Stimulated activated CD8-positive, alpha-beta memory T cell treated with anti-CD3 and anti-CD28 coated beads, Interleukin-2, amount 100 ng/mL, for 48 hours (primary cell): ENCODE results near the gene SYT9.

Source experiments
- DNase-seq, 2 donors: peaks; one replicate each; pipeline ENCODE4 v3.0.0-alpha.2; 2020; ENCODE audit warnings: low read depth in 2 of 2

SYT9 gene

GRCh38 chr11:7423946-7424345, 172.2 kb downstream of the SYT9 start:
- DNase-seq: no peak

GRCh38 chr11:7427733-7428132, 176.0 kb downstream of the SYT9 start:
- no peak for DNase-seq

DNA sequence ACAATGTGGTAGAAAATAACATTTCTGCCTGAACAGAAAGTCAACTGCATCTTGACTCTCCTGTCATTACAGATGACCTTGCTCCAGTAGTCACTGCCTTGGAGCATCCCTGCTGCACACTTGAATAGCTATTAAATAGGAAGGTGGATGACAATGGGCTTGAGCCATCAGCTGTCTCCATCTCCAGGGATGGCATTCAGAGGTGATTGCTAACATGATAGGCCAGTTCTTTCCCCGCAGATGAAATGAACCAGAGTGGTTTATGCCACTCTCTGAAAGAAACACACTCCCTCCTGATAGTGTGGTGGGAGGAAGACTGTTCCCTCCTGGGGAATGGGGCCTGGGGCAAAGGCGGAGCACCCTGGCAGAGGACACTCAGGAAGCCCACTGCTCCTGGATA, 176.5 kb downstream of the SYT9 start:
- DNase-seq: no peak

DNA sequence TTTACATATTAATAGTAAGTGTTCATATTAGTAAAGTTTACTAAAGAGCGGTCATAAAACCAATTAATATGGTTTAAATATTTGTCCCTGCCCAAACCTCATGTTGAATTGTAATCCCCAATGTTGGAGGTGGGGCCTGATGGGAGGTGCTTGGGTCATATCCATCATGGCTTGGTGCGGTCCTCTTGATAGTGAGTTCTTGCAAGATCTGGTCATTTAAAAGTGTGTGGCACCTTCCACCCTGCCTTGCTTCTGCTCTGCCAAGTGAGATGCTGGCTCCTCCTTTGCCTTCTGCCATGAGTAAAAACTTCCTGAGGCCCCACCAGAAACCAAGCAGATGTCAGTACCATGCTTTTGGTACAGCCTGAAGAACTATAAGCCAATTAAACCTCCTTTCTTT, 178.8 kb downstream of the SYT9 start:
- DNase-seq: no peak

GRCh38 chr11:7435176-7435575, 183.5 kb downstream of the SYT9 start:
- no peak for DNase-seq

DNA sequence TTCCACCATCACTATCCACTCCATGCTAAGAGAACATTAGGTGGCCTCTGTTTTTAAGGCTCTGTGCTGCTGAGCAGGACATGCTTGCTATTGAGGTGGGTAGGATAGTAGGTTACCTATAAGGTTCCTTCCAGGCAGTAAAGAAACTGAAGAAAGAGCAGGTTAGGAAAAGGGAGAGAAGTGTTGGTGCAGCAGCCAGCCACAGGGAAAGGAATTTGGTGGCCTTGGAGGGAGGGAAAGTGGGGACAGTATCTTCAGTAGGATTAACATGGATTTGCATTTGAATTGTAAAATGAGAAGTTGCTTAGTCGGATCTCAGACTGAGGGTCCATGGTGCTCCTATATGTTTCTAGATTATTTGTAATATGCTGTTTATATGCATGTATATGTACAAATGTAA, 184.4 kb downstream of the SYT9 start:
- no peak for DNase-seq

DNA sequence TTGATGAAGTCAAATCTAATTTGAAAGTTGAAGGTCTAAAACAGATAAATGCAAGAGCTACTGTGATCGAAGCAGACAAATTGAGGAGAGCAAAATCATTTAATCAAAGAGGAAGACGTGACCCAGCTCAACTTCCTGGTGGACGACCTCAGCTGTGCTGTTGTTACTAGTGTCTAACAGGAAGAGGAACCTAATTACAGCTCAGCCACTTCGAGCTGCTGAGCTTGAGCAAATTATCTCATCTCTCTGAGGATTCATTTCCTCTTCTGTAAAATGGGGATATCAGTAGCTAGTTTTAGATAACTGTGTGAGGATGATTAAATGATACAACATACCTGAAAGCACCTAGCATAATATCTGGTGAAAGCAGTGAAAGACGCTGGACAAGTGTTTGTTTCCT, 185.0 kb downstream of the SYT9 start:
- no peak for DNase-seq

DNA sequence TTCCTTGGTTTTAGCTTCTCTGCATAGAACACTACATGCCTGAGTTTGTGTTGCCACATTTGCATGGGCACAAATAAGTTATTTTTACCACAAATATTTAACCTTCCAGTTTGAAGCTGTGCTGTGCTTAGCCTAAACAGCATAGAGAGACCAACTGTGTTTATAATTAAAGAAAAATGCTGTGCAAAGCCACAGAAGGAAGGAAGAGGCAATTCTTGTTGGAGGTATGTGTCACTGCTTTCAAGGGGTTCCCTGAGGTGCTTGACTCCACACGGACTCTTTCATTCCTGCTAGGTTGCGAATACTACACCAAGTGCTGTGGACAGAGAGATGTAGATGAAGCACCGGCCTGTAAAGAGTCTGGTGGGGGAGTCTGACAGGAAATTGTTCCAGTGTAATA, 186.0 kb downstream of the SYT9 start:
- no peak for DNase-seq

DNA sequence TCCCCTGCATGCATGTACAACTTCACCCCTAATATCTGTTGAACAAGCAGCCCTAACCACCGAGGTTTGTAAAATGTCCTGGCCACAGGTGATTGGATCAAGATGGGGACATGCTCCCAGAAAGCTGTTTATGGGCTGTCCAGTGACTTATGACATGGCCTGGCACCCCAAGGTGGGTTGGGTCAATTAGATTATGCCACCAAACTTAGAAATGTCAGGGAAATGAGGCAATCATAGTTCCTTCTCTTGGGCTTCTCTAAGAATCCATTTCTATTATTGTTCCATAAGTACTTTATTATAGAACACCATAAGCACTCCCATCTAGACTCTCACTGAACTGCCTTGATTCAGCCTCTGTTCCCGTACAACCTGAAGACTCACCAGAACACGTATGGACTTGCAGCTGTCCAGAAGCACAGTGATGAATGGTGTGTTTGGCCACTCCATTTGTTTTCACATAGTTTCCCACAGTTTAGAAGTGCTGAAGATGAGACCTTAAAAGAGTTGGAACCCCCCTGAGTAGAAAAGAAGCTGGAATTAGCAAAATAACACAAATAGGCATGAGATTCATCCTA, 188.1 kb downstream of the SYT9 start:
- no peak for DNase-seq

DNA sequence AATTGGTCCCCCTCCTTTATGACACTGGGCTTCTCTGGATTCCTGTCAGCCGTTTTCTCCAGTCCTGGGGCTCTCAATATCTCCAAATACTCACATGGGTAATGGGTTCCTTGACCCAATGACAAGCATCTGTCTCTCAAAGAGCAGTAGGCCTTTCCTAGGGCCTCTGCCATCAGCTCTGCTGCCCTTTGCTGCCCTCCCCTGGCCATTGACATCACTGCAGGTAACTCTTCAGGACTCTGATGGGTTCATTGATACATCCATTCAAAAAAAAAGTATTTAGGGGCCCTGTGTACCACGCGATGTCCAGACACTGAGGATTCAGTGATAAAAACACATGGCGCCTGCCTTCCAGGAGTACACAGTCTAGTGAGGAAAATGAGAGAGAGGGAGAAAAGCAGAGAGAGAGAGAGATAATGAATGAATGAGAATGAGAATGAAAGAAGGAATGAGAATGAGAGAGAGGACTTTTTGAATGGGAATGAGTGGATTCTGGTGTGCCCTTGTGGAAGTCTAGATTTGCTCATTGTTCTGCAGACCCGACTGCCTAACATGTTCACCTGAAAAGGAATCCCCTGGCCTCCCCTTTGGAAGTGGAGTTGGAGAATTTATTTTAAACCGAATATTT, 191.0 kb downstream of the SYT9 start:
- peak; percentile 56 to 67 for DNase-seq

GRCh38 chr11:7444091-7444981, 192.6 kb downstream of the SYT9 start:
- DNase-seq: no peak

GRCh38 chr11:7445564-7445963, 193.9 kb downstream of the SYT9 start:
- DNase-seq: no peak

GRCh38 chr11:7448201-7448600, 196.5 kb downstream of the SYT9 start:
- no peak for DNase-seq

- DNase-seq: no peak
Measured at GRCh38 chr11:7449211-7449840, 197.6 kb downstream of the SYT9 start.

DNA sequence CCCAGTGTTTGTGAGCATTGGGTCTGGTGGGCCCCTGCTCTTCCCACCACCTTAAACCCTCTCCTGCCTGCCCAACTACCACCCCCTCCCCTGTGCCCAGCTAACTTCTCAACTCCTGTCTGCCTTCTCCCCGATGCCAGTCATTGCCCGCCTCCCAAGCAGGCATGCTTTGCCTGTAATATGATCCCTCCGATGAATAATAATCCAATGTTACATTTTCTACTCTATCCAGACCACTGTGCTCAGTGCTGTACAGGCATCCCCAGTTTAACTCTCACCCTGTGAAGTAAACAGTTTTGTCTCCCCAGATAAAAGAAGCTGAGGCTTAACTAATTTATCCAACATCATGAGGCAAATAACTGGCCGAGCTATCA, 198.1 kb downstream of the SYT9 start:
- no peak for DNase-seq

DNA sequence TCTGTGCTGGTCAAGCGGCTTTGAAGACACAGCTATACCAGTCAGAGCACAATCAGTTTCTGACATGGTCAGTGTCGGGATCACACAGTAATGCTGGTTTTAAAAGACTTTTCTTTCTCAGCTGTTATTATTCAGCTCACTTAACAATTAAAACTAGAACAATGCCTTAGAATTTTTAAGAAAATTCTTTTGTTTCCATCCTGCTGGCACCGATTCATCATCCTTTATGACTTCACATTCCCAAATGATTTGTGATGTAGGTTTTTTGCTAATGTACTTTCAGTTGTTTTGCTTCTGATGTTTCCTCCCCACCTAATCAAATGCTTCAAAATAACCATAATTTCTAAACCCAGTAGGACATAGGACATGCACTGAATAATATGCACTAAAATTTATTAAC, 199.1 kb downstream of the SYT9 start:
- no peak for DNase-seq

DNA sequence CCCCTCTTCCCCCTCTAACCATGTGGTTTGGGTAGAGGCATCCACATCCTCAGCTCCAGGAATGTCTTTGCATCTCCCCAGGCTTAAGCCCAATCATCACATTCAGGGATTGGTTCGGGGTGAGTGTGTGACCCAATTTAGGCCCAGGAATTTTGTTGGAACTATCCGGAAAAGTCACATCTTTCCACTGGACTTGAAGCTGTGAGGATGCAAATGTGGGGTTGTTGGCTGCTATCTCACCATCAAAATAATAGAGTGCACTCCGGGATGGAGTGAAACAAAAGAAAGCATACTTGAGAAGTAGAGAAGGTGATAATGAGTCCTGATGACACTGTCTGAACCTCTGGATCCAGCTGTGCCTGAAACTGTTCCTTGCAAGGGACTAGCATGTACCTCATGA, 199.8 kb downstream of the SYT9 start:
- no peak for DNase-seq

DNA sequence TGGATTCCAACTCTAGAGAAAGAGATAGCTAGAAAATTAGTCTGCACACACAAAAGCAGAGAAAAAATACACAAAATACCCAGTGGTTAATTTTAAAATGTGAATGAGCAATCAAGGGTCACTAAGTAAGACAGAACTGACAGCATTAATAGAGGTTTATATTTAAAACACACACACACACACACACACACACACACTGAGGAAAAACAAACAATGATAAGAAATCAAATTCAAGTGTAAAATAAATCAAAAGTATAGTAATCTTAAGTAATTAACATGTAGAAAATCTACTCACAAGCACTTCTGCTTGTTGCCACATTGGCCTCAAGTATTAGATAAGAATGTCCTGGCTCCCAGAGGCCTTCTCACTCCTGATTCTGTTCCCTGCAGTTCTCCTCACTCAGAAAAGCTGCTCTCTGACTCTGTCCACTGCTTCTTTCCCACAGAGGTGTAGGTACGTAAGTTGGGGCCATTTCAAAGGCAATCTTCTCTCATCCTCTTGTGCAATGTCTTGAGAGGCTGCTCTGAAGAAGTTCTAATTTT, 200.3 kb downstream of the SYT9 start:
- DNase-seq: no peak

- DNase-seq: no peak
Measured at GRCh38 chr11:7454854-7455253, 203.2 kb downstream of the SYT9 start.

GRCh38 chr11:7457211-7457610, 205.5 kb downstream of the SYT9 start:
- no peak for DNase-seq

DNA sequence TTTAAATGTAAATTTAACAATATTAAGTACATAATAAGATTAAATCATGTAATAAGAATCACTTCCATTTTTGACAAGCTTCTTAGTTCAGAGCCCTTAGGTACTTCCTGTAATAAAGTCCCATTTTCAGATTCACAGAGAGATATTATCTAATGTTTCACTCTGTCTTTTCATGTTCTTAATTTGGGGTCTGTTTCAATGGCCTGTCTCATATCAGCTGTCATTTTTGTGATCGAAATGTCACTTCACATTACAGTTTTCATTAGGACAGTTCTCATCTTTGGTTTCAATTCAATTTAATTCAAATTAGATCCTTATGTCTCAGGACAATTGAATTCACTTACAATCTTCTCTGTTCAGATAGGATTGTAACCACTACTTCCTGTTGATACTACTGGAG, 211.0 kb downstream of the SYT9 start:
- DNase-seq: no peak

GRCh38 chr11:7467652-7468051, 215.9 kb downstream of the SYT9 start:
- peak in 1 of 2 donors; percentile 2 for DNase-seq
